ENCODE results near the gene CRYGC. TPM values are rescaled to one million over a fixed set of nuclear protein-coding genes. Genes with fewer than 3 reads are reported as not detected.

Gene CRYGC
- total RNA-seq (2014; rRNA removed; shearing (Covaris generic)) = 7.2 and 9.0 TPM in 2 replicates

- DNase-seq (ENCODE audit: low spot score) = no peak
- in situ Hi-C loops (cut with HindIII; ENCODE audit: low sequenced_read_pairs) = no loop called here
These were observed at the start of gene CRYGC for GRCh38 chr2:208129744-208130711. CRYGC (minus strand) TSS chr2:208129828; CDS start chr2:208129792, 36 bp downstream.

DNA sequence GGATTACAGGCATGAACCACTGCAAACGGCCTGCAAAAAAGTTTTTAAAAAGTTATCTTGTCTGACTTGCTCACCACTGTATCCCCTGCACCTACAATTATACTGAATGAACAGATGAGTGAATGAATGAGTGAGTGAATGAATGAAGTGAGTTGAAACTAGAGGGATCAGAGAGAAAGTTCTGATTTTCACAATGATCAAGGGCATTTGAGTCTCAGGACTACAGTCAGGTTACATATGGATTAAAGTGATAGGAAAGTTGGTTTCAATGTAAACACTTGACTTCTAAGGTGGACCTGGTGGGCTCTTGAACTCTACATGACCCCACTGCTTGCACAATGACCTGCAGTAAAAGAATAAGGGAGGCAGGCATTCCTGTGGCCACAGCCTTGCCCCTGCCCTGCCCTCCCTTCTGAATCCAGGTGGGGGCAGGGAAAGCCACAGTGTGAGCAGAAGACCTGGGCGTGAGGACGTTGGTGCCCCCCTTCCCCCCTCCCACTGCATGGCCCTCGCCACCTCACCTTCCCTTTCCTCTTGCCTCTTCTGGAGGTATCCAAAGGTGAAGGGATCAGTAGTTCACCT is 49.5 kb upstream of the CRYGC start:
- no peak for DNase-seq (ENCODE audit: low spot score)
- in situ Hi-C loops (cut with HindIII; ENCODE audit: low sequenced_read_pairs) = no loop called here

DNA sequence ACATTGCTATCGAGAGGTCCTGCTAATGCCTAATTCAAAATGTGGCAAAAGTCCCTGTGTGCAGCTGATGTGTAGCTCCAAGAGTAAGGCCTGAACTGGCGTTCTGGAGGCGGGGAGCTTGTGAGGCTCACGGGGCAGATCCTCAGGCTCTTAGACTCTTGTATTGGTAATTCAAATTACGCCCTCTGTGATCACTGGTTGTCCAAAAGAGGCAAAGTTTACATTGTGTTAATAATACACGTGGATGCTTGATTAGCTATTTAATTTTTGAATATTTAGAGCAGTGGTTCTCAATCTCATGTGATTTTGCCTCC is 46.2 kb upstream of the CRYGC start:
- DNase-seq (ENCODE audit: low spot score) = no peak
- in situ Hi-C loops (cut with HindIII; ENCODE audit: low sequenced_read_pairs) = no loop called here

- peak; percentile 81 for DNase-seq (ENCODE audit: low spot score)
- in situ Hi-C loops (cut with HindIII; ENCODE audit: low sequenced_read_pairs) = no loop called here
These were observed 45.6 kb upstream of the CRYGC start for GRCh38 chr2:208175069-208175839.

GRCh38 chr2:208174144-208174543 is 44.5 kb upstream of the CRYGC start:
- DNase-seq (ENCODE audit: low spot score) = no peak
- in situ Hi-C loops (cut with HindIII; ENCODE audit: low sequenced_read_pairs) = no loop called here

GRCh38 chr2:208172125-208172524 is 42.5 kb upstream of the CRYGC start:
- DNase-seq (ENCODE audit: low spot score) = no peak
- in situ Hi-C loops (cut with HindIII; ENCODE audit: low sequenced_read_pairs) = no loop called here

GRCh38 chr2:208164951-208165755 is 35.5 kb upstream of the CRYGC start:
- DNase-seq (ENCODE audit: low spot score) = no peak
- in situ Hi-C loops (cut with HindIII; ENCODE audit: low sequenced_read_pairs) = no loop called here

DNA sequence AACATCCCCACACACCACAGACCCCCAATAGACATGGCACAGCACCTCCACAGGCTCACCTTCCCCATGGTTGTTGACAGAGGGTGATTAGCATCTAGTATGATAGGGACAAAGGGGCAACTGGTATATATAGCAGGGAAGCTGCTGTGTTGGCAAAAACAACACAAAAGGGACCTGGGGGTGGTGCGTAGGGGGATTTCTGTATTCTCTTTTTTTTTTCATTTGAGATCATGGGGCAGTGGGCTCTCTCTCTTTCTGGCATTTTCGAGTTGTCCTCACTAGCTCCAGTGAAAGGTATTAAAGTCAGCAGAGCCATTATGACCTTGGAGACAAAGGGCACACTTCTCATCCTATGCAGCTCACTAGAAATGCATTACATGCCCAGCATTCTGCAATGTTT is 33.9 kb upstream of the CRYGC start, which contains the start of gene CRYGA:
Gene CRYGA (minus strand): TSS at position 101 of the 400 bp plus-strand sequence. CDS start 33 bp downstream, at position 68.
- in situ Hi-C loops (cut with HindIII; ENCODE audit: low sequenced_read_pairs) = no loop called here
- no peak for DNase-seq (ENCODE audit: low spot score)

DNA sequence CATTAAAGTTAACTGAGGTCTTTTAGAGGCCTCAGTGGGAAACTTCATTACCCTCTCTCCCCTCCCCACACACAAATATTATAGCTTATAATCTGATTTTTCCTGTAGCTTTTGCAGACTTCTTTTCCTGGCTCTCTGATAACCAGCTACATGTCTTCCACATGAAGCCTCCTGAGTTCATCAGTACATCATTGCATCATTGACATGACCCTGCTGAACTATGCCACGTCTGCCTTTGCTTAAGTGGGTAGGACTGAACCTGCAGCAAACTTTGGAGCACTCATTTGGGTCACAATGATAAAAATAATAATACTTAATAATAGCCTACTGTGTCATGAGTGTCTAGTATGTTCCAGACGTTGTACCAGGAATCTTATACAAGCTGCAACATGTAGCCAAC is 26.8 kb upstream of the CRYGC start:
- no peak for DNase-seq (ENCODE audit: low spot score)
- in situ Hi-C loops (cut with HindIII; ENCODE audit: low sequenced_read_pairs) = no loop called here

- no peak for DNase-seq (ENCODE audit: low spot score)
- in situ Hi-C loops (cut with HindIII; ENCODE audit: low sequenced_read_pairs) = no loop called here
These were observed 23.5 kb upstream of the CRYGC start for GRCh38 chr2:208153156-208153555.

GRCh38 chr2:208150956-208151355 is 21.3 kb upstream of the CRYGC start:
- in situ Hi-C loops (cut with HindIII; ENCODE audit: low sequenced_read_pairs) = no loop called here

GRCh38 chr2:208150094-208150493 is 20.5 kb upstream of the CRYGC start:
- in situ Hi-C loops (cut with HindIII; ENCODE audit: low sequenced_read_pairs) = no loop called here
- no peak for DNase-seq (ENCODE audit: low spot score)

More at GRCh38 chr2:208150956-208151355, 21.3 kb upstream of the CRYGC start:
- DNase-seq (ENCODE audit: low spot score) = no peak

- in situ Hi-C loops (cut with HindIII; ENCODE audit: low sequenced_read_pairs) = no loop called here
- DNase-seq (ENCODE audit: low spot score) = no peak
These were observed 19.2 kb upstream of the CRYGC start for GRCh38 chr2:208148803-208149202.

- no peak for DNase-seq (ENCODE audit: low spot score)
- in situ Hi-C loops (cut with HindIII; ENCODE audit: low sequenced_read_pairs) = no loop called here
These were observed 18.1 kb upstream of the CRYGC start for GRCh38 chr2:208147759-208148158.

DNA sequence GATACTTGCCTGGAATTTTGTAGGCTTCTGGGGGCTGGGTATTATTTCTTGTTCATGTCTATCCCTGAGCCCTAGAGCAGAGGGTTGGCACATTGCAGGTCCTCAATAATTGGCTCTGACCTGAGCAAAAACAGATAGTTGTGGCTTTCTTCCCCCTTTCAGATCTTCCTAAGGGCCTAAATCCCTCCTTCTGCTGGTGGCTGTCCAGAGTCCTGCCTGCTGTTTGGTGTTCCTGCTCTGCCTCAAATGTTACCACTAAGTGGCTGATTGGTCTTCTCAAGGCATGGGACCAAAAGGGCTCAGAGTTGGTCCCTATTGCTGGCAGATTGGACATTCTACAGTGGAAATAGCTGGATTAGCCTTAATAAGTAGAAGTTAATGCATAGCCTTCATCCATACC is 17.4 kb upstream of the CRYGC start:
- no peak for DNase-seq (ENCODE audit: low spot score)
- in situ Hi-C loops (cut with HindIII; ENCODE audit: low sequenced_read_pairs) = no loop called here

- in situ Hi-C loops (cut with HindIII; ENCODE audit: low sequenced_read_pairs) = no loop called here
- no peak for DNase-seq (ENCODE audit: low spot score)
These were observed 16.4 kb upstream of the CRYGC start, which contains the start of gene CRYGB for GRCh38 chr2:208146006-208146405. CRYGB (minus strand) TSS chr2:208146158; CDS start chr2:208146120, 38 bp downstream.

- in situ Hi-C loops (cut with HindIII; ENCODE audit: low sequenced_read_pairs) = no loop called here
- DNase-seq (ENCODE audit: low spot score) = no peak
These were observed 13.5 kb upstream of the CRYGC start for GRCh38 chr2:208142925-208143799.
